Keratinocyte (primary cell): ENCODE data around the gene ATP6V1C2. TPM values are rescaled to one million over a fixed set of nuclear protein-coding genes. Genes with fewer than 3 reads are reported as not detected.

Experiments
- DNase-seq: peaks from one replicate; pipeline ENCODE4 v3.0.0-alpha.2; 2011; ENCODE audit warnings: low read depth, missing footprints, low spot score
- FAIRE-seq: peaks from 2 replicates; lab custom pipeline; 2011; peaks lifted over from hg19 to GRCh38; lab: Jason Lieb, UNC
- H2AFZ ChIP-seq: 2 replicates; pipeline ENCODE4 v1.6.0; 2012; ENCODE audit warnings: low read length, control low read depth, inconsistent platforms; ENCODE audit not compliant: control insufficient read depth
- H3K27ac ChIP-seq: 2 replicates; pipeline ENCODE4 v1.5.1; 2011; ENCODE audit warnings: low read length; ENCODE audit not compliant: control insufficient read depth, insufficient read depth
- H3K27me3 ChIP-seq: 3 replicates; pipeline ENCODE4 v1.6.0; 2011; ENCODE audit warnings: low read length; ENCODE audit not compliant: control insufficient read depth, insufficient read depth; ENCODE audit errors: extremely low read depth
- H3K36me3 ChIP-seq, 2 experiments: 2 replicates in 1 of 2; 3 replicates in 1 of 2; pipeline ENCODE4 v1.5.1; 2011; ENCODE audit warnings: low read length in 2 of 2, mild to moderate bottlenecking in 1 of 2; ENCODE audit not compliant: control insufficient read depth in 2 of 2, insufficient read depth in 2 of 2; ENCODE audit errors: extremely low read depth in 1 of 2
- H3K4me1 ChIP-seq: 3 replicates; pipeline ENCODE4 v1.5.1; 2011; ENCODE audit warnings: low read length; ENCODE audit not compliant: control insufficient read depth, insufficient read depth; ENCODE audit errors: extremely low read depth
- H3K4me2 ChIP-seq: 3 replicates; pipeline ENCODE4 v1.6.0; 2011; ENCODE audit warnings: low read depth, low read length; ENCODE audit not compliant: control insufficient read depth, insufficient read depth; ENCODE audit errors: extremely low read depth
- H3K4me3 ChIP-seq, 3 experiments: fragments of 200-600 bp in 1 of 3; sonication (generic) in 1 of 3; 2 replicates in 2 of 3; 3 replicates in 1 of 3; pipeline ENCODE4 v1.5.1; 2011 to 2016; ENCODE audit warnings: low read length in 3 of 3, mild to moderate bottlenecking in 3 of 3, control low read depth in 2 of 3, inconsistent platforms in 1 of 3, low read depth in 1 of 3, mixed read lengths in 1 of 3, mixed run types in 1 of 3, moderate library complexity in 1 of 3; ENCODE audit not compliant: control insufficient read depth in 2 of 3, insufficient read depth in 2 of 3; ENCODE audit errors: extremely low read depth in 1 of 3
- H3K79me2 ChIP-seq: 2 replicates; pipeline ENCODE4 v1.6.0; 2012; ENCODE audit warnings: low read length; ENCODE audit not compliant: control insufficient read depth, insufficient read depth
- H3K9ac ChIP-seq: 3 replicates; pipeline ENCODE4 v1.6.0; 2011; ENCODE audit warnings: low read length; ENCODE audit not compliant: control insufficient read depth, insufficient read depth; ENCODE audit errors: extremely low read depth
- H3K9me1 ChIP-seq: 3 replicates; pipeline ENCODE4 v1.6.0; 2011; ENCODE audit warnings: low read length; ENCODE audit not compliant: control insufficient read depth, insufficient read depth; ENCODE audit errors: extremely low read depth
- H3K9me3 ChIP-seq: 2 replicates; pipeline ENCODE4 v1.5.1; 2012; ENCODE audit warnings: low read depth, low read length; ENCODE audit not compliant: control insufficient read depth
- H4K20me1 ChIP-seq: 3 replicates; pipeline ENCODE4 v1.6.0; 2011; ENCODE audit warnings: low read length; ENCODE audit not compliant: control insufficient read depth, insufficient read depth; ENCODE audit errors: extremely low read depth
- CTCF ChIP-seq, 3 experiments: IDR thresholded peaks in 1 of 3; conservative IDR thresholded peaks in 1 of 3; optimal IDR thresholded peaks in 1 of 3; 2 replicates in 2 of 3; 3 replicates in 1 of 3; pipeline versions ENCODE3 to v1.5.1; 2011; ENCODE audit warnings: low read length in 3 of 3, mild to moderate bottlenecking in 3 of 3, moderate library complexity in 2 of 3, control low read depth in 1 of 3, inconsistent platforms in 1 of 3; ENCODE audit not compliant: insufficient read depth in 2 of 3; ENCODE audit errors: extremely low read depth in 1 of 3
- EZH2 ChIP-seq: IDR thresholded peaks from one replicate; pipeline ENCODE4 v1.6.1; 2012; ENCODE audit warnings: inconsistent platforms, mild to moderate bottlenecking, low read length, moderate library complexity
- dilution Hi-C: fragments of 300-500 bp; cut with MboI; formaldehyde crosslinking; loops from one replicate; pipeline ENCODE4 v1.7.0; 2020; ENCODE audit warnings: low sequenced_read_pairs; ENCODE audit not compliant: extremely low pct_ligation_motif_present
- polyA plus RNA-seq, 5 experiments: library from polyadenylated mRNA; depleted of rRNA in 3 of 5; stranded (reverse) in 3 of 5; stranded (forward) in 1 of 5; unstranded in 1 of 5; fragments of >200 nt; gene quantifications; 1 replicate in 1 of 5; 2 replicates in 3 of 5; 3 replicates in 1 of 5; pipeline versions ENCODE4 v1.2.1 to v1.2.3, GENCODE V29; 2011 to 2012; ENCODE audit warnings: missing spikeins in 2 of 5, low read depth in 1 of 5, low replicate concordance in 1 of 5

ATP6V1C2 gene
- polyA plus RNA-seq, 1 donor (not counting 4 experiments of a cell fraction or from before 2014, with no cell fraction given), result 0.55 TPM

- no peaks in the 10 kb centered on the region for H3K79me2 ChIP-seq
- H3K9me1 ChIP-seq, result no peaks in the 10 kb centered on the region
- H3K27ac ChIP-seq, result no peak overlapping the region
- H3K27me3 ChIP-seq, result no peaks in the 10 kb centered on the region
- TF ChIP-seq CTCF (optimal IDR thresholded peaks at IDR 0.05 in 1 of 3, IDR thresholded peaks at IDR 0.05 in 1 of 3, conservative IDR thresholded peaks at IDR 0.05 in 1 of 3; ENCODE audit: extremely low read depth in 1 of 3, insufficient read depth in 2 of 3, low read length in 3 of 3) (no peak), EZH2 (no peak)
- H3K36me3 ChIP-seq, result no peaks in the 10 kb centered on the region
- H3K9me3 ChIP-seq, result no peaks in the 10 kb centered on the region
- DNase-seq (no peak), FAIRE-seq (no peak)
- H3K4me2 ChIP-seq, result no peak overlapping the region
- H3K9ac ChIP-seq, result no peak overlapping the region
- no peaks in the 10 kb centered on the region for H4K20me1 ChIP-seq
- H2AFZ ChIP-seq, result no peak overlapping the region
- dilution Hi-C loops, result no loop called here
- no peak overlapping the region for H3K4me3 ChIP-seq
- no peaks in the 10 kb centered on the region for H3K4me1 ChIP-seq
These were observed 34.2 kb downstream of the ATP6V1C2 start for GRCh38 chr2:10755621-10756020.

GRCh38 chr2:10757814-10758286 lies 36.4 kb downstream of the ATP6V1C2 start:
- H3K4me3 ChIP-seq, result no peak overlapping the region
- peaks cover 4% of the 10 kb centered on the region for H3K27me3 ChIP-seq
- FAIRE-seq, result no peak
- no peak overlapping the region for H3K4me2 ChIP-seq
- H3K79me2 ChIP-seq, result no peaks in the 10 kb centered on the region
- H4K20me1 ChIP-seq, result no peaks in the 10 kb centered on the region
- no peak overlapping the region for H3K9ac ChIP-seq
- H3K9me1 ChIP-seq, result no peaks in the 10 kb centered on the region
- dilution Hi-C loops, result no loop called here
- TF ChIP-seq CTCF (optimal IDR thresholded peaks at IDR 0.05 in 1 of 3, IDR thresholded peaks at IDR 0.05 in 1 of 3, conservative IDR thresholded peaks at IDR 0.05 in 1 of 3; ENCODE audit: extremely low read depth in 1 of 3, insufficient read depth in 2 of 3, low read length in 3 of 3), result no peak
- no peak for TF ChIP-seq EZH2
- no peaks in the 10 kb centered on the region for H3K4me1 ChIP-seq
- H3K36me3 ChIP-seq, result no peaks in the 10 kb centered on the region
- H3K27ac ChIP-seq, result no peak overlapping the region
- no peak for DNase-seq
- H3K9me3 ChIP-seq, result no peaks in the 10 kb centered on the region
- no peak overlapping the region for H2AFZ ChIP-seq
